PC-9 (cell line): Measurements from ENCODE around the gene SLC6A9.

Experiments
- CTCF ChIP-seq: fragments of 200-600 bp; sonication (generic); conservative IDR thresholded peaks from 2 replicates; pipeline ENCODE4 v1.6.1; 2017; ENCODE audit warnings: mixed run types, antibody characterized with exemption, mild to moderate bottlenecking, moderate library complexity
- EZH2 ChIP-seq: fragments of 200-600 bp; sonication (generic); IDR thresholded peaks from 2 replicates; pipeline ENCODE4 v1.8.0; 2017; ENCODE audit warnings: antibody characterized with exemption, low read depth

- TF ChIP-seq CTCF (no peak), EZH2 (no peak)
These were observed 40.1 kb downstream of the SLC6A9 start for GRCh38 chr1:43991200-43991475.
